ENCODE results near the gene NME7. TPM values are rescaled to one million over a fixed set of nuclear protein-coding genes. Genes with fewer than 3 reads are reported as not detected.

The NME7 gene
- polyA plus RNA-seq, 5 donors: 46.7 to 86.5 (median 59.2) TPM

- DNase-seq: no peak
Observed at GRCh38 chr1:169108223-169108622, 259.4 kb downstream of the NME7 start.

DNA sequence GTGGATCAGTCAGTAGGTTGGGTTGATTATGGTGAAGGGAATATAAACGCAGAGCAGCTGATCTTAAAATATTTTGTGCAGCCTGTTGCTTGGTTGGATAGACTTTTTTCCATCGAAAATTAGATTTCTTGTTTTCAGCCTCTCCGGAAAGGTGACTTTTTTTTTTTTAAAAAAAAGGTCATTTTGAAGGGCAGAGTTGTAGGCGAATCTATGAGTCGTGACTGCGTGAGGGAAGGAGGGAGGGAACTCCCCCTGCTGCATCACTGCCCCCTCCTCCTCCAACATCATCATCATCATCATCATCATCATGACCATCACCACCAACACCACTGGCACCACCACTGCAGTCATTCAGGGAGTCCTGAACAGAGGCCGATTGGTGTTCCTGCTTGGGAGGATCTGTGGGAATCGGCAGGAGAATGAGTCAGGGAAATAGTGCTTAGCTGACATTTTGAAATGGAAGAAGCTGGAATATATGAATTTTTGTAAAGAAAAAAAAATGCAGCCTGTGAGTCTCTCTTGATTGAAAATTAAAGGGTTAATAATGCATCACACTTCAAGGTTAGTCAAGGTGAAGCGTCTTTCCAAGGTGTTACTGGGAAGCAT lies 259.9 kb downstream of the NME7 start:
- no peak for DNase-seq

DNA sequence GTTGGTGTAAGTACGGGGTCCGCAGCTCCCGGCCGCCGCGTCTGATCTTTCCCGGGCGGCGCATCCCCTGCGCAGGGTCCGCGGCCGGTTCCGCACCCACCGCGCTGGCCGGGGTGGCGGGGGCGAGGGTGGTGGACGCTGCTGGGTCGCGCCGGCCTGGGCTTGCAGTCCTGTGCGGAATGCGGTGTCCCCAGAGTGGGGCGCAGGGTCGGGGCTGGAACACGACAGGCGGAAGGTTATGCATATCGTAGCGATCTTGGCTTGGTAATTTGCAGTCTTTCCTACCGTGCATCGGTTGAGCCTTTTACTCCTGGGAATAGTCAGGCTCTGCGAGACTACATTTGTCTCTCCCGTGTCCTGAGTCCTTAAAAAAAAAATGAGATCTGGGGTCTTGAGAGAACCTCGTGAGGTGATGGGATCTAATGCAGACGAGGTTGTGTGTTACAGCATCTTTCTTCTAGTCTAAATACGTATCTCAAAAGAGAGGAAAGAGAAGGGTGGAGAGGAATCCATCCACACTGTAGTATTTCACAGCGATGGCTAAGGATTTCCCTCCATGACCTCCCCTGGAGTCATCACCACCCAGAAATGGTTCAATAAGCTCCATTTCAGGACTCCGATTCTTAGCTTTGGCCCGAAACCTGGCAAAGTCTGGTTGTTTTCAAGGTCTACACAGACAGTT lies 260.5 kb downstream of the NME7 start:
- DNase-seq: no peak

DNA sequence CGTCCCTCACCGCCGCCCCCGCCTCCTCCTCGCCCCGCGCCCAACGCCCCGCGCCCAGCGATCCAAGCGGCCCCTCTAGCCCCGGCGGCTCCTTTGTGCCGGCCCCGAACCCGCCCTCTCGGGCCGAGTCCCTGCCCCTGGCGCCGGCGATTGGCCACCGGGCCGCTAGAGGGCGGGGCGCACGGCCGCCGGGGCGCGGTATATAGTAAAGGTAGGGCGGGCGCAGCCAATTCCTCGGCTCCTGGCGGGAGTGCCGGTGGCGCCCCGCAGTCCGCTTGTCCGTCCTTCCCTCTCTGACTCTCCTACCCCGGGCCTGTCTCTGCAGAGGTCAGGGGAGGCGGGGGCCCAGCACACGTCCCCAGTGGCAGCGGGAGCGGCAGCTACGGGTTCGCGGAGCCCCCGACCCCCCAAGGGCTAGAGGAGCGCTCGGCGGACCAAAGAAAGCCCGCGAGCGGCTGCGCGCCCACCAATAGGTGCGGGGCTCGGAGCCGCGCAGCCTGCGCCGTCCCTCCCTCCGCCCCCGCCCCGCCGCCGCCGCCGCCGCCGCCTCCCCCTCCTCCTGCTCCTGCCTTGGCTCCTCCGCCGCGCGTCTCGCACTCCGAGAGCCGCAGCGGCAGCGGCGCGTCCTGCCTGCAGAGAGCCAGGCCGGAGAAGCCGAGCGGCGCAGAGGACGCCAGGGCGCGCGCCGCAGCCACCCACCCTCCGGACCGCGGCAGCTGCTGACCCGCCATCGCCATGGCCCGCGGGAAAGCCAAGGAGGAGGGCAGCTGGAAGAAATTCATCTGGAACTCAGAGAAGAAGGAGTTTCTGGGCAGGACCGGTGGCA lies 261.3 kb downstream of the NME7 start, which contains the start of gene ATP1B1:
TSS of gene ATP1B1 (plus strand) at position 596 of the 826 bp plus-strand sequence. CDS start at position 736, 140 bp downstream.
- DNase-seq: peak; percentile 90

DNA sequence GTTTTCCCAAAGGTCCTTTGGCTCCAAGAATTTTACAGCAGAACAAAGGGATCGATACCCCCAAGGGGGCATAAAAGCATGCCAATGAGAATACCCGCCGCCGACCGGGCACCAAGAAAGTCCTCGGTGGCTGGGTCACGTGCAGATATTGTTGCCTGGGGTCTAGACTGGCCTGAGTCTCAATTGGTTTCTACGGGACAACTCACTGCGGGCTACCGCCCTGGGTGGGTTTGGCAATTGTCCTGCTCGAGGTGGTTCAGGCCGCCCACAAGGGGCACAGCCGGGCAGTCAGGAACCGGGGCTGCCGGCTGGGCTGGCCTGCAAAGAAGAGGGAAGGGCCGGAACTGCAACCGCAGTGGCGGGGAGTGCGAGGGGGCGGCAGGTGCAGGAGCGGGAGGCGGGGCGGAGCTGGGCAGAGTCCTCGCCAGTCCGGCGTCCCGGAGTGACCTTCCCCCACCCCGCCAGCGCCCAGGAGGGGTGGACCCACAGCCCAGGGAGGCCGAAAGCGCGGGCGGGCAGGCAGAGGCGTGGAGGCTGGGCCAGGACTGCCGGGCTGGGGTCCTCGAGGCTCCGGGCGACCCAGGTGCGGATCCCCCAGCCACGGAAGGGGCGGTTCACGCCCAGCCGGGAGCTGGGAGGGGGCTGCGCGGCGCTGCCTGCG lies 262.0 kb downstream of the NME7 start:
- DNase-seq: peak in 1 of 2 donors; percentile 73

GRCh38 chr1:169105087-169105433 lies 262.5 kb downstream of the NME7 start:
- no peak for DNase-seq

- DNase-seq: peak in 1 of 2 donors; percentile 62
Observed at GRCh38 chr1:169103480-169103893, 264.1 kb downstream of the NME7 start.

DNA sequence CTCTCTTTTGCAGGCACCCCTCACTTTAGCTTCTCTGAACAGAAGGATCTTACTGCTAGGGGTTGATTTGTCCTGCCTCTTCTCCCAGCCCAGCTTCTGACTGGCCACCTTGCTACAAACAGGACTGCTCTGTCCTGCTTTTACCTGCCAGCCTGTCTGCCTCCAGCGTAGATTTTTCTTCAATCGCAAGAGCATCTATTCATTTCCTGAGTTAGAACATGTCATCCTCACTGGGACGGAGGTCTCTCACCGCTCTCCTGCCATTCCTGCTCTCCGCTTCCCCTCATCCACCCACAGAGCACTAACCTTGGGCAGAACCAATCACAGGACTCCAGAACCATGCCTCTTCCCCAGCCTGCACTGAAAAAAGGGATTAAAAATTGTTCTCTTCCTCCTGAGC lies 264.6 kb downstream of the NME7 start:
- no peak for DNase-seq

GRCh38 chr1:169102567-169102966 lies 265.0 kb downstream of the NME7 start:
- DNase-seq: no peak

DNA sequence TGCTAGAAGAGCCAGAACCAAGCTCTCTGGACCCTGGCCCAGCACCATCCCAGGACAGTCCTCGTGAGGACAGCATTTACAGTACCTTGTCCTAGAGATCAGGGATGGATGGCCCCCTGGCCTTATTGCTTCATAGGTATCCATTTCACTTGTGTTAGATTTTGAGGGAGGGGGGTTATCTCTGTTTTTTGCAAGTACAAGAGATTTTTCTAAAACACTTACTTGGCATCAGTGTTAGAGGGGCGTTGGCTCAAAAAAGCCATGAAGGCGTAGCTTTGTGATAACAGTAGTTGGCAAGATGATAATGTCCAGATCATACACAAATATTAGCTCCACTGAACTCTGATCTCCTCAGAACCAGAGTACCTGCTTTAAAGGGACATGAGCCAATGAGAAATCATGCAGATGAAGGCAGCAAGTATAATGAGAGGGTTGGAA lies 266.9 kb downstream of the NME7 start:
- DNase-seq: no peak

DNA sequence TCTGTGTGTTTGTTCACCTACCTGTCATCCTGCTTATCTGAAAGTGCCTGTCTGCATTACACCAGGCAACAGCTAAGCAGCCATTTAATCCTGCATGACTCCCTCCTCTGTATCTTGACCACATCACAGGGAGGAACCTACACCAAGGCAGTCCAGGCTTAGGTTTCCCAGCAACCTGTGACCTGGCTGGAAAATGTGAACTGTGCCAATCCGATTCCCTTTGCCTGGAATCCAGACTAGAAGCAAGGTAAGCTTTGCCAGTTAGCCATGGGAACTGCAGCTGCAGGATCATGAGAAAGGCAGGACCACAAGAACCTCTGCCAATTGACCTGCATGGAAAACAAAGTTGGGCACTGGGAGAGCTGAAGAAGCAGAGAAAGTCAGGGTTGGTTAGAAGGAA lies 267.4 kb downstream of the NME7 start:
- DNase-seq: no peak

DNA sequence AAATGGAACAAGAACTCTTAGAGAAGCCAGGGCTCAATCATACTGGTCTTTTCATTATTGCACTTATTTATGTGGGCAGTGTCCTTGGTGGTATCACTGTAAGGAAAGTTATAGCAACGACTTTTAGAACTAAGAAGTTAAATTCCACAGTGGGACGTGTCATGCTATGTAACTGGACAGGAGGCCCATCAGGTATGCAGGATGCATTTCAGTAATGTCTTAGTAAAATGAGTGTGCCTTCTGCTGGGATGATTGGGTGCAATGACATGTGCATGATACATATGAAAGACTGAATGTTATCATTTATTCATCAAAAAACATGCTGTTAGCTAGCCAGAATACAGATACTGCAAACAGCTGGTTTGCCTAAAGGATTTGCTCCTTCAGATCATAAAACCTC lies 268.0 kb downstream of the NME7 start:
- DNase-seq: no peak

GRCh38 chr1:169098380-169098779 lies 269.2 kb downstream of the NME7 start:
- no peak for DNase-seq

DNA sequence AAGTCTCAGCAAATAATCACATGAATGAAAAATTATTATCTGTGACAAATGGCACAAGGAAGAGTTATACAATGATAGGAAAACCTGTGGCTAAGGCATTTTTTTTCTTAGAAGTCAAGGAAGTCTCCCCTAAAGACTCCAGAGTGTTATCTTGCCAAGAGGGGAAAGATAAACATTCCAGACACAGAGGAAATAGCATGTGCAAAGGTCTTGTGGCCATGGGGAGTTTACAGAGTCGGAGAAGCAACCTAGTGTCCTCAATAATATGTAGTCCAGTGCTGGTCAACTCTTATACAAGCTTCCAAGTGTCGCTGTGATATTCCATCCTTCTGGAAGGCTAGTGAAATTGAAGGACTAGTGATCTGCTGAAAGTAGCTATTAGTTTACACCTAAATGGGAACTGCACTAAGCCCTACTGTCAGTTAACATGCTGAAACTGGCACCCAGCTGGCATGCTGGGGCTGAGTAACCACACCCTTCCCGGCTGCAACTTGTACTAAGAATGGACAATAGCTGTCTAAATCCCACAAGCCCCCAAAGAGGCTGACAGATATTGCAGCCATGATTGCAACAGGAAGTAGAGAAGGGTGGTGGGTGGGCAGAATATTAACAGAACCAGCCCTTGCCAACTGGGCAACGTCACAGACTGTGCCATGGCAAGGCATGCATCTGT lies 272.6 kb downstream of the NME7 start:
- no peak for DNase-seq

- no peak for DNase-seq
Observed at GRCh38 chr1:169092399-169092798, 275.2 kb downstream of the NME7 start.

DNA sequence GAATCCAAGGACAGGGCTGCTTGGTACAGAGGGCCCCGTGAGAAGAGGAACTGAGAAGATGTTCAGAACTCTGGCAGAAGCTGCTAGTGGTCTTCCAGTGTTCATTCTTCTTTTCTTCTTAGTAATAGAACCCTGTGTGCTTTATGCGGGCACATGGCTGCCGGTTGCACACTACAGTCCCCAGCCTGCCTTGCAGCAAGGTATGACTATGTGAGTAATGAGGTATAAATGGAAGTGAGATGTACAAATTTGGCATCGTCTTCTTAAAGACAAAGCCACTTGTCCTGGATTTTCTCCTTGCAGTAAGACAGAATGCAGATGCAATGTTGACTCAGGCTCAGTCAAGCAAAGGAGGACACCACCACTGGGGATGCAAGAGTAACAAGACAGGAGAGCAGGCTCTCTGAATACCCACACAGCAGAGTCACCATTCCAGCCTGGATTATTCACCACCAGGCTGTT lies 276.1 kb downstream of the NME7 start:
- no peak for DNase-seq

DNA sequence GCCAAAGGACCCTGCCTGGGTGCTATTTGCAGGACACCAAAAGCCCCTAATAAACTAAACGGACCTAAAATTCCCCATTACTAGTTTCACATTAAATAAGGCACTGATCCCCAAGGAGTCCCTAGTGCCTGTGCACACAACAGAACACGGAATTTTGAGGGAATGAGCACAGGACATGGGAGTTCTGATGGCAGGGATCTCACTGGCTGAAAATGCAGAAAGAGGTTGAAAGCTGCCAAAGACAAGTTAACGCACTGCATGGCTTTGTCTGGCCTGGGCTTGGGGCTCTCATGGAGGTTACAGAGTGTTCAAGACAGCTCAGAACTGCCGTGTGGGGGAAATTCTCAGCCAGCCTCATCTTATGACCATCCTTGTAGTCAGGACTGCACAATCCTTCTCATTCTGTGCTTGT lies 276.7 kb downstream of the NME7 start:
- DNase-seq: no peak

DNA sequence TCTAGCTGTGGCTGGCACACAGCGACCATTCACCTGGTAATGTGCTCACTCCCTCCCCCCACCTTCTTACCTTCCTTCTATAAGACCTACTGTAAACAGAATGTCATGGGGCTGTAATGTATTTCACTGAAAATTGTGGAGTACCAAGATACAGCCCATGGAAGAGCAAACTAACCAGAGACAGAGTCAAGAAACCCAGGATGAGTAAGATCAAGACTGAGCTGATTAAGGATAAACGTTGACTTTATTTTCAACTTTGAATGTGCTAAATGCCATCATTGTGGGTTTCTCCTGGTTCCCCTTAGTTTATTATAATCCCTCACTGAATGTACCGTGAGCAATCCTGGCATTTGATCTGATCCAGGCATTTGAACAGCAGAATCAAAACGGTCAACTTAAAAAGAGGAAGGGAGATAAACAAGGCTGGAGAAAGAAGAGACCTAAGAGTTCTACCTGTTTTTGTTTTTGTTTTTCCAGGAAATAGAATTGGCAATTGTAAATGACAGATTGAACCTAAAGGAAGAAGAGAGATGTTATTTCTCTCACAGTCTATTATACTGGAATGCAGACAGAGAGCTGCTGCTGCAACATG lies 277.2 kb downstream of the NME7 start:
- no peak for DNase-seq

DNA sequence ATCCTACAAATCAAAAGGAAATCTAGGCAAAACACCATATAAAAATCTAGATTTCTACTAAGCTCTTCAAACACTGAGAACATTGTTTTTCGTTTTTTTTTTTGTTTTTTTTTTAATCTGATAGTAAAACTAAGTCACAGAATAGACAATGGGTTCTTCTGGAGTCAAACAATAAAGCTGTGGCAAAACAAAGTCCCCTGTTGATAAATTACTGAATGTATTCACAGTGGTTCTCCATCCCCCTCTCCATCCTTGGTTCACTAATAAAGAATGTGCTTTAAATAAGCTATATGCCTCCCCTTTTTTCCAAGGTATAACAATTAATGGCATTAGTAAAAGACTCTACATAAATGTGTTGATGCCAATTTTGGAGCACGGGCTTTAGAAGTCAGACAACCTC lies 277.8 kb downstream of the NME7 start:
- no peak for DNase-seq

GRCh38 chr1:169087876-169088275 lies 279.7 kb downstream of the NME7 start:
- DNase-seq: no peak
